Panc1 (cell line): ENCODE data around the gene ZNF462. TPM values are rescaled to one million over a fixed set of nuclear protein-coding genes. Genes with fewer than 3 reads are reported as not detected.

ENCODE experiments used
- ATAC-seq: fragments of 200-7000 bp; cut with Tn5 transposase; 2 replicates; pipeline ENCODE4 v1.9.1; 2020; ENCODE audit warnings: mild to moderate bottlenecking, moderate library complexity
- BruUV-seq: library from RNA; stranded (reverse); fragments of 400-500 nt; replicated peaks from 2 replicates; lab custom pipeline; 2021; lab: Mats Ljungman, UMichigan
- CTCF ChIA-PET: fragments of 300-600 bp; sonication (Branson Sonifier 250); formaldehyde crosslinking; loops from one replicate; lab custom pipeline; 2022; ENCODE audit warnings: antibody characterized with exemption; lab: Charles Lee
- POLR2A ChIA-PET: fragments of 300-600 bp; sonication (Branson Sonifier 250); formaldehyde crosslinking; loops from one replicate; lab custom pipeline; 2022; ENCODE audit warnings: antibody characterized with exemption; lab: Charles Lee
- DNase-seq: peaks from one replicate; pipeline ENCODE4 v3.0.0-alpha.2; 2010; ENCODE audit warnings: low read depth, low spot score
- H3K27ac ChIP-seq: 2 replicates; pipeline ENCODE4 v1.5.1; 2011; ENCODE audit warnings: mild to moderate bottlenecking, low read length, inconsistent platforms
- H3K27me3 ChIP-seq: fragments of 200-500 bp; sonication (Bioruptor generic); 2 replicates; pipeline ENCODE4 v1.6.0; 2014; ENCODE audit warnings: low read length, inconsistent platforms; ENCODE audit not compliant: control insufficient read depth, insufficient read depth
- H3K36me3 ChIP-seq: fragments of 200-500 bp; sonication (Bioruptor generic); 2 replicates; pipeline ENCODE4 v1.5.1; 2014; ENCODE audit warnings: inconsistent platforms, mild to moderate bottlenecking, low read length, moderate library complexity; ENCODE audit not compliant: control insufficient read depth, insufficient read depth
- H3K4me1 ChIP-seq: 2 replicates; pipeline ENCODE4 v1.5.1; 2011; ENCODE audit warnings: inconsistent platforms, mild to moderate bottlenecking, low read length, moderate library complexity; ENCODE audit not compliant: control insufficient read depth, insufficient read depth
- H3K4me3 ChIP-seq, 2 experiments: 2 replicates each; pipeline ENCODE4 v1.5.1; 2011 to 2012; ENCODE audit warnings: low read depth in 2 of 2, low read length in 2 of 2, mild to moderate bottlenecking in 2 of 2, inconsistent platforms in 1 of 2, moderate library complexity in 1 of 2
- H3K9me3 ChIP-seq: fragments of 200-500 bp; sonication (Bioruptor generic); 2 replicates; pipeline ENCODE4 v1.5.1; 2014; ENCODE audit warnings: low read depth, mild to moderate bottlenecking, inconsistent platforms, low read length, moderate library complexity; ENCODE audit not compliant: control insufficient read depth, insufficient read depth
- POLR2AphosphoS5 ChIP-seq: IDR thresholded peaks from 2 replicates; pipeline ENCODE4 v1.6.1; 2012; ENCODE audit warnings: mild to moderate bottlenecking, low read depth, low read length, moderate library complexity
- SIN3A ChIP-seq: IDR thresholded peaks from 2 replicates; pipeline ENCODE4 v1.6.1; 2012; ENCODE audit warnings: low read depth, mild to moderate bottlenecking, low read length, moderate library complexity, borderline replicate concordance; ENCODE audit not compliant: insufficient read depth
- TCF7L2 ChIP-seq: IDR thresholded peaks from 2 replicates; pipeline ENCODE4 v1.6.1; 2011; ENCODE audit warnings: mild to moderate bottlenecking, low read depth, low read length, inconsistent platforms
- in situ Hi-C: cut with HindIII; loops from 2 replicates; pipeline ENCODE4 v1.10.0; 2016; ENCODE audit warnings: low sequenced_read_pairs, low pct_unique_long_range_greater_than_20kb
- intact Hi-C: fragments of 100-400 bp; cut with micrococcal nuclease; formaldehyde crosslinking; loops from one replicate; pipeline ENCODE4 v1.10.0; 2022; ENCODE audit not compliant: unreplicated experiment
- total RNA-seq: library from RNA; stranded (reverse); gene quantifications from one replicate; pipeline ENCODE4 v1.2.1, GENCODE V29; 2021; ENCODE audit not compliant: unreplicated experiment
- TF ChIP-seq, protein P1 (sequence below): fragments of 450-650 bp; IDR thresholded peaks from 2 replicates; pipeline ENCODE4 v1.5.1; 2017; ENCODE audit warnings: mild to moderate bottlenecking
- TF ChIP-seq, protein P2 (sequence below), 2 experiments: IDR thresholded peaks; 2 replicates each; pipeline ENCODE4 v1.6.1; 2011 to 2012; ENCODE audit warnings: low read depth in 2 of 2, control low read depth in 1 of 2, low read length in 1 of 2, mild to moderate bottlenecking in 1 of 2, moderate library complexity in 1 of 2; ENCODE audit not compliant: insufficient read depth in 1 of 2

ZNF462 gene
- total RNA-seq, 1 experiment from 2014 or later: 34.8 TPM

GRCh38 chr9:106872641-106873040 is 9.7 kb downstream of the ZNF462 start:
- ATAC-seq (no peak), DNase-seq (no peak)
- Histone ChIP-seq H3K27ac (no peak overlapping the region), H3K36me3 (no peaks in the 10 kb centered on the region), H3K27me3 (no peaks in the 10 kb centered on the region), H3K9me3 (no peaks in the 10 kb centered on the region), H3K4me3 (no peak overlapping the region), H3K4me1 (peaks cover 9% of the 10 kb centered on the region)
- intact Hi-C loops (no loop called here), in situ Hi-C loops (no loop called here)
- ChIA-PET CTCF (no interaction called here), POLR2A (no interaction called here)
- no peak for TF ChIP-seq TCF7L2
- TF ChIP-seq SIN3A: no peak
- no peak for TF ChIP-seq POLR2AphosphoS5
- TF ChIP-seq, protein P1, sequence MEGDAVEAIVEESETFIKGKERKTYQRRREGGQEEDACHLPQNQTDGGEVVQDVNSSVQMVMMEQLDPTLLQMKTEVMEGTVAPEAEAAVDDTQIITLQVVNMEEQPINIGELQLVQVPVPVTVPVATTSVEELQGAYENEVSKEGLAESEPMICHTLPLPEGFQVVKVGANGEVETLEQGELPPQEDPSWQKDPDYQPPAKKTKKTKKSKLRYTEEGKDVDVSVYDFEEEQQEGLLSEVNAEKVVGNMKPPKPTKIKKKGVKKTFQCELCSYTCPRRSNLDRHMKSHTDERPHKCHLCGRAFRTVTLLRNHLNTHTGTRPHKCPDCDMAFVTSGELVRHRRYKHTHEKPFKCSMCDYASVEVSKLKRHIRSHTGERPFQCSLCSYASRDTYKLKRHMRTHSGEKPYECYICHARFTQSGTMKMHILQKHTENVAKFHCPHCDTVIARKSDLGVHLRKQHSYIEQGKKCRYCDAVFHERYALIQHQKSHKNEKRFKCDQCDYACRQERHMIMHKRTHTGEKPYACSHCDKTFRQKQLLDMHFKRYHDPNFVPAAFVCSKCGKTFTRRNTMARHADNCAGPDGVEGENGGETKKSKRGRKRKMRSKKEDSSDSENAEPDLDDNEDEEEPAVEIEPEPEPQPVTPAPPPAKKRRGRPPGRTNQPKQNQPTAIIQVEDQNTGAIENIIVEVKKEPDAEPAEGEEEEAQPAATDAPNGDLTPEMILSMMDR: no peak
- TF ChIP-seq, protein P2, sequence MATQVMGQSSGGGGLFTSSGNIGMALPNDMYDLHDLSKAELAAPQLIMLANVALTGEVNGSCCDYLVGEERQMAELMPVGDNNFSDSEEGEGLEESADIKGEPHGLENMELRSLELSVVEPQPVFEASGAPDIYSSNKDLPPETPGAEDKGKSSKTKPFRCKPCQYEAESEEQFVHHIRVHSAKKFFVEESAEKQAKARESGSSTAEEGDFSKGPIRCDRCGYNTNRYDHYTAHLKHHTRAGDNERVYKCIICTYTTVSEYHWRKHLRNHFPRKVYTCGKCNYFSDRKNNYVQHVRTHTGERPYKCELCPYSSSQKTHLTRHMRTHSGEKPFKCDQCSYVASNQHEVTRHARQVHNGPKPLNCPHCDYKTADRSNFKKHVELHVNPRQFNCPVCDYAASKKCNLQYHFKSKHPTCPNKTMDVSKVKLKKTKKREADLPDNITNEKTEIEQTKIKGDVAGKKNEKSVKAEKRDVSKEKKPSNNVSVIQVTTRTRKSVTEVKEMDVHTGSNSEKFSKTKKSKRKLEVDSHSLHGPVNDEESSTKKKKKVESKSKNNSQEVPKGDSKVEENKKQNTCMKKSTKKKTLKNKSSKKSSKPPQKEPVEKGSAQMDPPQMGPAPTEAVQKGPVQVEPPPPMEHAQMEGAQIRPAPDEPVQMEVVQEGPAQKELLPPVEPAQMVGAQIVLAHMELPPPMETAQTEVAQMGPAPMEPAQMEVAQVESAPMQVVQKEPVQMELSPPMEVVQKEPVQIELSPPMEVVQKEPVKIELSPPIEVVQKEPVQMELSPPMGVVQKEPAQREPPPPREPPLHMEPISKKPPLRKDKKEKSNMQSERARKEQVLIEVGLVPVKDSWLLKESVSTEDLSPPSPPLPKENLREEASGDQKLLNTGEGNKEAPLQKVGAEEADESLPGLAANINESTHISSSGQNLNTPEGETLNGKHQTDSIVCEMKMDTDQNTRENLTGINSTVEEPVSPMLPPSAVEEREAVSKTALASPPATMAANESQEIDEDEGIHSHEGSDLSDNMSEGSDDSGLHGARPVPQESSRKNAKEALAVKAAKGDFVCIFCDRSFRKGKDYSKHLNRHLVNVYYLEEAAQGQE (IDR thresholded peaks at IDR 0.05; ENCODE audit: insufficient read depth in 1 of 2, low read depth in 2 of 2, low read length in 1 of 2): no peak
- no TSS peak for BruUV-seq

DNA sequence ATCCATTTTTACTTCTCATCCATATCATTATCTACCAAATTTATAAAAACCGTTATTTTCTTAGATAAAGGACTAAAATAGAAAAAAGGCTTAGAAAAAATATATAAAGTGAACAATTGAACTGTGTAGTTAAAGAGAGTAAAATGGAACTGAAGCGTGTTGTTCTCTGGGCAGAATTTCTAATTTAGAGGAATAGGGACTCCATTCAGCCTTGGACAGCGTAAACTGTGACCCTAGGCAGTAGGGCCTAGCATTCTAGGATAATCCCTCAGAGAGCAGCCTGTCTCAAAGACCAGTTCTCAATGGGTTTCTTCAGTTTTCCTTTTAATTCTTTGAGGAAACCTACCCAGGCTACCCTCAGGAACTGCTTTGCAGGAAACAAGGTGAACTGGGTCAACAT is 11.1 kb downstream of the ZNF462 start:
- ATAC-seq (no peak), DNase-seq (no peak)
- in situ Hi-C loops (no loop called here), intact Hi-C loops (no loop called here)
- Histone ChIP-seq H3K36me3 (no peaks in the 10 kb centered on the region), H3K9me3 (no peaks in the 10 kb centered on the region), H3K27me3 (no peaks in the 10 kb centered on the region), H3K27ac (no peak overlapping the region), H3K4me3 (no peak overlapping the region), H3K4me1 (peaks cover 13% of the 10 kb centered on the region)
- no TSS peak for BruUV-seq
- TF ChIP-seq, protein P1: no peak
- no peak for TF ChIP-seq SIN3A
- TF ChIP-seq, protein P2 (IDR thresholded peaks at IDR 0.05; ENCODE audit: insufficient read depth in 1 of 2, low read depth in 2 of 2, low read length in 1 of 2): no peak
- TF ChIP-seq TCF7L2: no peak
- no peak for TF ChIP-seq POLR2AphosphoS5
- POLR2A ChIA-PET: no interaction called here
- CTCF ChIA-PET: no interaction called here
